ENCODE measurements around the gene MYH7. TPM values are rescaled to one million over a fixed set of nuclear protein-coding genes. Genes with fewer than 3 reads are reported as not detected.

The MYH7 gene
- total and polyA plus RNA-seq, 2 donors (not counting 1 experiment from before 2014, with no cell fraction given) = not detected

DNA sequence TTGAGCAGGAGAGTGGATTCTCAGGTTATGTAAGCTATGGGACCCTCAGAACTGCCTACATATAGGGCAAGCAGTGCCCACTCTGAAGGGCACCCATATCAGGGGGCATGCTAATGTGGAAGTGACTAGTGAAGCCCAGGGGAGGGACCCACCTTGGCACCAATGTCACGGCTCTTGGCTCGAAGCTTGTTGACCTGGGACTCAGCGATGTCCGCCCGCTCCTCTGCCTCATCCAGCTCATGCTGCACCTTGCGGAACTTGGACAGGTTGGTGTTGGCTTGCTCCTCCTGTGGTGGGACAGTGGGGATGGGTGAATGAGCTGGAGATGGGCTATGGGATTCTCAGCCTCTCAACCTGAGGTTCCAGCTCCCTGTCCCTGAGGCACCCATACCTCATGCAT, 53.2 kb downstream of the MYH7 start:
- H3K79me2 ChIP-seq (ENCODE audit: control insufficient read depth, insufficient read depth, low read length) = no peaks in the 10 kb centered on the region
- no peaks in the 10 kb centered on the region for H3K27me3 ChIP-seq (ENCODE audit: control insufficient read depth, insufficient read depth, low read length)
- no peaks in the 10 kb centered on the region for H3K36me3 ChIP-seq (ENCODE audit: control insufficient read depth, insufficient read depth, low read length)
- H4K20me1 ChIP-seq (ENCODE audit: control insufficient read depth, extremely low read depth, insufficient read depth, low read length) = no peaks in the 10 kb centered on the region
- no peak overlapping the region for H2AFZ ChIP-seq (ENCODE audit: low read length)
- H3K27ac ChIP-seq (ENCODE audit: insufficient read depth, low read length) = no peak overlapping the region
- H3K9me3 ChIP-seq (ENCODE audit: control insufficient read depth, insufficient read depth, low read depth, low read length) = no peaks in the 10 kb centered on the region
- H3K9ac ChIP-seq (ENCODE audit: insufficient read depth, low read length) = no peak overlapping the region
- no peak overlapping the region for H3K4me2 ChIP-seq (ENCODE audit: extremely low read depth, insufficient read depth, low read length)
- TF ChIP-seq EZH2 (IDR thresholded peaks at IDR 0.05; ENCODE audit: low read length, missing control alignments) = no peak
- TF ChIP-seq, protein P1, sequence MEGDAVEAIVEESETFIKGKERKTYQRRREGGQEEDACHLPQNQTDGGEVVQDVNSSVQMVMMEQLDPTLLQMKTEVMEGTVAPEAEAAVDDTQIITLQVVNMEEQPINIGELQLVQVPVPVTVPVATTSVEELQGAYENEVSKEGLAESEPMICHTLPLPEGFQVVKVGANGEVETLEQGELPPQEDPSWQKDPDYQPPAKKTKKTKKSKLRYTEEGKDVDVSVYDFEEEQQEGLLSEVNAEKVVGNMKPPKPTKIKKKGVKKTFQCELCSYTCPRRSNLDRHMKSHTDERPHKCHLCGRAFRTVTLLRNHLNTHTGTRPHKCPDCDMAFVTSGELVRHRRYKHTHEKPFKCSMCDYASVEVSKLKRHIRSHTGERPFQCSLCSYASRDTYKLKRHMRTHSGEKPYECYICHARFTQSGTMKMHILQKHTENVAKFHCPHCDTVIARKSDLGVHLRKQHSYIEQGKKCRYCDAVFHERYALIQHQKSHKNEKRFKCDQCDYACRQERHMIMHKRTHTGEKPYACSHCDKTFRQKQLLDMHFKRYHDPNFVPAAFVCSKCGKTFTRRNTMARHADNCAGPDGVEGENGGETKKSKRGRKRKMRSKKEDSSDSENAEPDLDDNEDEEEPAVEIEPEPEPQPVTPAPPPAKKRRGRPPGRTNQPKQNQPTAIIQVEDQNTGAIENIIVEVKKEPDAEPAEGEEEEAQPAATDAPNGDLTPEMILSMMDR (conservative IDR thresholded peaks at IDR 0.05 in 1 of 2, IDR thresholded peaks at IDR 0.05 in 1 of 2; ENCODE audit: low read depth in 1 of 2, low read length in 2 of 2) = no peak
- no peak overlapping the region for H3K4me3 ChIP-seq (replicated peaks in 1 of 4; ENCODE audit: control extremely low read depth in 1 of 4, insufficient read depth in 1 of 4, low read depth in 3 of 4, low read length in 4 of 4)
- no peak for DNase-seq (ENCODE audit: low read depth in 2 of 2)
- H3K4me1 ChIP-seq (ENCODE audit: control insufficient read depth, extremely low read depth, insufficient read depth, low read length) = no peaks in the 10 kb centered on the region

DNA sequence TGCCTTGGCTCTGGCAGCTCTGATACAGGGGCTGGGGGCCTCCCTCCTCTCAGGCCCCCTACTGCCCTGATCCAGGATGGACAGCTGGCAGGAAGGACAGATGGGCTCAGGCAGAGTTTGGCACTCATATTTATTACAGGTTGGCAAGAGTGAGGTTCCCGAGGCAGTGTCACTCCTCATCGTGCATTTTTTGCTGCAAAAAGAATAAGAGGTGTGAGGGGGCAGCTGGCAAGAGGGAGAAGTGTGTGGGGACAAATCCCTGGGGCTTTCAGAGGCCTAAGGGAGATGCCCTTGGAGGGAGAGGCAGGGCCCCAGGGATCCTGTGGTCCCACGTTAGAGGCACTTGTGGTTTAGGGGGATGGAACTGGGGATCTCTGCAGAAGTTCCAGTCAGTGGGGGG, 53.6 kb downstream of the MYH7 start:
- Histone ChIP-seq H3K4me2 (ENCODE audit: extremely low read depth, insufficient read depth, low read length) (no peak overlapping the region), H3K4me3 (replicated peaks in 1 of 4; ENCODE audit: control extremely low read depth in 1 of 4, insufficient read depth in 1 of 4, low read depth in 3 of 4, low read length in 4 of 4) (no peak overlapping the region), H3K27me3 (ENCODE audit: control insufficient read depth, insufficient read depth, low read length) (no peaks in the 10 kb centered on the region), H3K4me1 (ENCODE audit: control insufficient read depth, extremely low read depth, insufficient read depth, low read length) (no peaks in the 10 kb centered on the region), H3K9me3 (ENCODE audit: control insufficient read depth, insufficient read depth, low read depth, low read length) (no peaks in the 10 kb centered on the region), H4K20me1 (ENCODE audit: control insufficient read depth, extremely low read depth, insufficient read depth, low read length) (no peaks in the 10 kb centered on the region), H3K9ac (ENCODE audit: insufficient read depth, low read length) (no peak overlapping the region), H3K79me2 (ENCODE audit: control insufficient read depth, insufficient read depth, low read length) (no peaks in the 10 kb centered on the region), H3K27ac (ENCODE audit: insufficient read depth, low read length) (no peak overlapping the region), H2AFZ (ENCODE audit: low read length) (no peak overlapping the region), H3K36me3 (ENCODE audit: control insufficient read depth, insufficient read depth, low read length) (no peaks in the 10 kb centered on the region)
- TF ChIP-seq EZH2 (IDR thresholded peaks at IDR 0.05; ENCODE audit: low read length, missing control alignments) = no peak
- TF ChIP-seq, protein P1 (conservative IDR thresholded peaks at IDR 0.05 in 1 of 2, IDR thresholded peaks at IDR 0.05 in 1 of 2; ENCODE audit: low read depth in 1 of 2, low read length in 2 of 2) = no peak
- DNase-seq (ENCODE audit: low read depth in 2 of 2) = no peak

DNA sequence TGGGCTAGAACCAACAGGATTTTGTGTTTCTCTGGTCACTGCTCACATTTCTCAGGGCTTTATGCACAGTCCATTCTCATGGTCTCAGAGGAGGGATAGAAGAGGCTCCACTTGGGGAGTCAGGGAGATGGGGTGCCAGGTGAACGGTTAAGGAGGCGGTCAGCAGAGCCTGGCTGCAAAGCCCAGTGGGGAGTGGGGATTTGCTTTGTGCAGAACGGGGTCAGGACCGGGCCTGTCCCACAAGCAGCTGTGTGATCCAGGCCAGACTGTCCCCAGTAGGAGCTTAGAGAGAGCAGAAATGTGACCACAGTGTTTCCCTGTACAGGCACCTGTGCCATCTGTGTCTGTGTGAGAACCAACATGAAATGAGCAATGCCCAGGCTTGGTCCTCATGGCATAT, 54.5 kb downstream of the MYH7 start:
- Histone ChIP-seq H3K9me3 (ENCODE audit: control insufficient read depth, insufficient read depth, low read depth, low read length) (no peaks in the 10 kb centered on the region), H4K20me1 (ENCODE audit: control insufficient read depth, extremely low read depth, insufficient read depth, low read length) (no peaks in the 10 kb centered on the region), H3K4me2 (ENCODE audit: extremely low read depth, insufficient read depth, low read length) (no peak overlapping the region), H3K4me1 (ENCODE audit: control insufficient read depth, extremely low read depth, insufficient read depth, low read length) (no peaks in the 10 kb centered on the region), H3K36me3 (ENCODE audit: control insufficient read depth, insufficient read depth, low read length) (no peaks in the 10 kb centered on the region), H3K27me3 (ENCODE audit: control insufficient read depth, insufficient read depth, low read length) (no peaks in the 10 kb centered on the region), H3K79me2 (ENCODE audit: control insufficient read depth, insufficient read depth, low read length) (no peaks in the 10 kb centered on the region), H3K9ac (ENCODE audit: insufficient read depth, low read length) (no peak overlapping the region), H2AFZ (ENCODE audit: low read length) (no peak overlapping the region), H3K27ac (ENCODE audit: insufficient read depth, low read length) (no peak overlapping the region), H3K4me3 (replicated peaks in 1 of 4; ENCODE audit: control extremely low read depth in 1 of 4, insufficient read depth in 1 of 4, low read depth in 3 of 4, low read length in 4 of 4) (no peak overlapping the region)
- DNase-seq (ENCODE audit: low read depth in 2 of 2) = no peak
- no peak for TF ChIP-seq EZH2 (IDR thresholded peaks at IDR 0.05; ENCODE audit: low read length, missing control alignments)
- TF ChIP-seq, protein P1 (conservative IDR thresholded peaks at IDR 0.05 in 1 of 2, IDR thresholded peaks at IDR 0.05 in 1 of 2; ENCODE audit: low read depth in 1 of 2, low read length in 2 of 2) = no peak
